Colonic mucosa (tissue), 4 donors: ENCODE data around the gene LAPTM5. TPM values are rescaled to one million over a fixed set of nuclear protein-coding genes. Genes with fewer than 3 reads are reported as not detected.

Source experiments
- DNase-seq: peaks from one replicate; pipeline ENCODE4 v3.0.0-alpha.2; 2020
- H3K27ac ChIP-seq: fragments of 200-600 bp; one replicate; pipeline ENCODE4 v1.8.0; 2021
- H3K27me3 ChIP-seq: fragments of 200-600 bp; one replicate; pipeline ENCODE4 v1.8.0; 2021
- H3K36me3 ChIP-seq: fragments of 200-600 bp; one replicate; pipeline ENCODE4 v1.8.0; 2021
- H3K4me1 ChIP-seq: fragments of 200-600 bp; one replicate; pipeline ENCODE4 v1.8.0; 2021; ENCODE audit warnings: mild to moderate bottlenecking
- H3K4me3 ChIP-seq: fragments of 200-600 bp; one replicate; pipeline ENCODE4 v1.8.0; 2021
- H3K9ac ChIP-seq, 2 donors: one replicate each; pipeline ENCODE4 v1.7.0; 2013; ENCODE audit warnings: control low read depth in 2 of 2, low read depth in 2 of 2, low read length in 2 of 2
- H3K9me3 ChIP-seq: fragments of 200-600 bp; one replicate; pipeline ENCODE4 v1.8.0; 2021
- intact Hi-C: fragments of 100-400 bp; cut with DNase I; formaldehyde crosslinking; loops from one replicate; pipeline ENCODE4 v1.14.1; 2022
- total RNA-seq, 2 donors: library from RNA; stranded (reverse); fragmentation: NEBNext Ultra II Directional in 1 of 2; extraction: Animal tissue kit (Norgen Biotek cat#: 25700) in 1 of 2; gene quantifications; one replicate each; pipeline ENCODE4 v1.2.1, GENCODE V29; 2021
- TF ChIP-seq, protein P1 (sequence below): fragments of 200-600 bp; IDR thresholded peaks from one replicate; pipeline ENCODE4 v1.8.0; 2022; ENCODE audit warnings: antibody characterized with exemption, mild to moderate bottlenecking
- donor health status: healthy.
- donor health status: DM: no; HTN: no; CAD: no.
- donor health status: DM: no; HTN: no; CAD: no.

The LAPTM5 gene
- total RNA-seq, 2 donors from 2014 or later, result 15.8 to 41.0 TPM

- TF ChIP-seq, protein P1, sequence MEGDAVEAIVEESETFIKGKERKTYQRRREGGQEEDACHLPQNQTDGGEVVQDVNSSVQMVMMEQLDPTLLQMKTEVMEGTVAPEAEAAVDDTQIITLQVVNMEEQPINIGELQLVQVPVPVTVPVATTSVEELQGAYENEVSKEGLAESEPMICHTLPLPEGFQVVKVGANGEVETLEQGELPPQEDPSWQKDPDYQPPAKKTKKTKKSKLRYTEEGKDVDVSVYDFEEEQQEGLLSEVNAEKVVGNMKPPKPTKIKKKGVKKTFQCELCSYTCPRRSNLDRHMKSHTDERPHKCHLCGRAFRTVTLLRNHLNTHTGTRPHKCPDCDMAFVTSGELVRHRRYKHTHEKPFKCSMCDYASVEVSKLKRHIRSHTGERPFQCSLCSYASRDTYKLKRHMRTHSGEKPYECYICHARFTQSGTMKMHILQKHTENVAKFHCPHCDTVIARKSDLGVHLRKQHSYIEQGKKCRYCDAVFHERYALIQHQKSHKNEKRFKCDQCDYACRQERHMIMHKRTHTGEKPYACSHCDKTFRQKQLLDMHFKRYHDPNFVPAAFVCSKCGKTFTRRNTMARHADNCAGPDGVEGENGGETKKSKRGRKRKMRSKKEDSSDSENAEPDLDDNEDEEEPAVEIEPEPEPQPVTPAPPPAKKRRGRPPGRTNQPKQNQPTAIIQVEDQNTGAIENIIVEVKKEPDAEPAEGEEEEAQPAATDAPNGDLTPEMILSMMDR, result no peak
- H3K4me1 ChIP-seq, result no peaks in the 10 kb centered on the region
- no peak for DNase-seq
- no peak overlapping the region for H3K27ac ChIP-seq
- H3K9ac ChIP-seq, result no peak overlapping the region
- no peak overlapping the region for H3K4me3 ChIP-seq
- no peaks in the 10 kb centered on the region for H3K27me3 ChIP-seq
- intact Hi-C loops, result no loop called here
- H3K36me3 ChIP-seq, result no peaks in the 10 kb centered on the region
- no peaks in the 10 kb centered on the region for H3K9me3 ChIP-seq
Observed at GRCh38 chr1:30765556-30766434, 8.2 kb upstream of the LAPTM5 start.

GRCh38 chr1:30764939-30765555, 7.5 kb upstream of the LAPTM5 start:
- no peak overlapping the region for H3K27ac ChIP-seq
- no peak for DNase-seq
- H3K27me3 ChIP-seq, result no peaks in the 10 kb centered on the region
- intact Hi-C loops, result no loop called here
- TF ChIP-seq, protein P1, result no peak
- H3K9ac ChIP-seq, result no peak overlapping the region
- H3K9me3 ChIP-seq, result no peaks in the 10 kb centered on the region
- H3K4me1 ChIP-seq, result no peaks in the 10 kb centered on the region
- H3K36me3 ChIP-seq, result no peaks in the 10 kb centered on the region
- no peak overlapping the region for H3K4me3 ChIP-seq

DNA sequence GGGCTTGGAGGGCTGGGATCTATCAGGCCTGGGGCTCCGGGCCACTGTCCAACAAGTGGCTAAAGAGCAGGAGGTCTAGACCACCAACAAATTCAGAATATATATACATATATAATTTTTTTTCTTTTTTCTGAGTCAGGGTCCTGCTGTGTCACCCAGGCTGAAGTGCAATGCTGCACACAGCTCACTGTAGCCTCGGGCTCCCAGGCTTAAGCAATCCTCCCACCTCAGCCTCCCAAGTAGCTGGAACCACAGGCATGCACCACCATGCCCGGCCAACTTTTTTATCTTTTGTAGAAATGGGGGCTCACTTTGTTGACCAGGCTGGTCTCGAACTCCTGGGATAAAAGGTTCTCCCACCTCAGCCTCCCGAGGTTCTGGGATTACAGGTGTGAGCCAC, 6.8 kb upstream of the LAPTM5 start:
- no peaks in the 10 kb centered on the region for H3K9me3 ChIP-seq
- H3K9ac ChIP-seq, result no peak overlapping the region
- H3K27ac ChIP-seq, result no peak overlapping the region
- no peaks in the 10 kb centered on the region for H3K36me3 ChIP-seq
- no peaks in the 10 kb centered on the region for H3K27me3 ChIP-seq
- TF ChIP-seq, protein P1, result no peak
- intact Hi-C loops, result no loop called here
- H3K4me3 ChIP-seq, result no peak overlapping the region
- no peaks in the 10 kb centered on the region for H3K4me1 ChIP-seq
- no peak for DNase-seq

DNA sequence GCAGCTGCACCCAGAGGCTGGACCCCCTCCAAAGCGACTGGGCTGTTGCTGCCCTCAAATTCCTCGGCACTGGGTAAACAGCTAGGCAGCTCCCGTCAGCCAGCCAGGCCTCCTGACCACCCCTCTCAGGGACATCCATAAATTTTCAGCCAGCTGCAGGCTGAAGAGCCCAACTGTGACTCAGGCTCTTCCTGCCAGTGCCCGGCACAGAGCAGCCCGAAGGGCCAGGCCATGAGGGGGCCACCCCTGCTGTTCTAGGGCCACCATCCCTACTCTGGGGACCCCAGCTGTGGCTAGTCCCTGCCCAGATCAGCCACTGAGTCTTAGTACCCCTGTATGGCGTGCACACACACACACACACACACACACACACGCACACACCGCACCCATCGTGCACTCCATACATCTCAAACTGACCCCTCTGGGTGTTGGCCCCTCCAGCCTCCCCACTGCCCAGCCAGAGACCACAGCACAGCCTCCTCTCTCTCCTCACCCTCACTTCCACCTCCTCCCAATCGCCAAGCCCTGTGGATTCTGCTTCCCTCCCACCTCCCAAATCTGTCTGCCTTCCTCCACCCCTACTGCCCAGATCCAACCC, 6.2 kb upstream of the LAPTM5 start:
- DNase-seq, result no peak
- Histone ChIP-seq H3K27me3 (no peaks in the 10 kb centered on the region), H3K9me3 (no peaks in the 10 kb centered on the region), H3K4me1 (no peaks in the 10 kb centered on the region), H3K9ac (peak overlapping the region in 1 of 2 donors; percentile 37), H3K36me3 (no peaks in the 10 kb centered on the region), H3K27ac (no peak overlapping the region), H3K4me3 (no peak overlapping the region)
- intact Hi-C loops, result no loop called here
- TF ChIP-seq, protein P1, result no peak

GRCh38 chr1:30762930-30763650, 5.5 kb upstream of the LAPTM5 start:
- intact Hi-C loops, result no loop called here

More at GRCh38 chr1:30762930-30763650, 5.5 kb upstream of the LAPTM5 start:
- Histone ChIP-seq H3K4me3 (no peak overlapping the region), H3K27ac (no peak overlapping the region), H3K4me1 (no peaks in the 10 kb centered on the region), H3K27me3 (no peaks in the 10 kb centered on the region), H3K9ac (no peak overlapping the region), H3K9me3 (no peaks in the 10 kb centered on the region), H3K36me3 (no peaks in the 10 kb centered on the region)
- TF ChIP-seq, protein P1, result no peak
- no peak for DNase-seq
